Lung (tissue), 12 donors: Measurements from ENCODE around the gene PIAS1. TPM values are rescaled to one million over a fixed set of nuclear protein-coding genes. Genes with fewer than 3 reads are reported as not detected.

ENCODE experiments used
- ATAC-seq: fragments of 200-7000 bp; cut with Tn5 transposase; one replicate; pipeline ENCODE4 v1.9.1; 2020; ENCODE audit warnings: moderate number of reproducible peaks; ENCODE audit not compliant: insufficient read depth, low FRiP score
- DNase-seq, 3 donors: peaks; one replicate each; pipeline ENCODE4 v3.0.0-alpha.2; 2013 to 2017
- H3K27ac ChIP-seq, 2 donors: one replicate each; pipeline ENCODE4 v1.5.1; 2013; ENCODE audit warnings: mild to moderate bottlenecking in 2 of 2, moderate library complexity in 2 of 2, control low read depth in 1 of 2, inconsistent platforms in 1 of 2, low read depth in 1 of 2, low read length in 1 of 2
- H3K27me3 ChIP-seq, 3 donors: one replicate each; pipeline ENCODE4 v1.5.1; 2013; ENCODE audit warnings: low read length in 2 of 3; ENCODE audit not compliant: control insufficient read depth in 3 of 3, insufficient read depth in 3 of 3
- H3K36me3 ChIP-seq, 4 donors: one replicate each; pipeline ENCODE4 v1.5.1; 2013; ENCODE audit warnings: low read length in 4 of 4, mild to moderate bottlenecking in 1 of 4, moderate library complexity in 1 of 4; ENCODE audit not compliant: control insufficient read depth in 4 of 4, insufficient read depth in 4 of 4
- H3K4me1 ChIP-seq, 5 donors: one replicate each; pipeline ENCODE4 v1.5.1; 2013; ENCODE audit warnings: low read length in 5 of 5, mild to moderate bottlenecking in 2 of 5, moderate library complexity in 1 of 5; ENCODE audit not compliant: control insufficient read depth in 5 of 5, insufficient read depth in 5 of 5
- H3K4me3 ChIP-seq: one replicate; pipeline ENCODE4 v1.5.1; 2013; ENCODE audit warnings: mild to moderate bottlenecking, control low read depth, moderate library complexity
- H3K9ac ChIP-seq, 2 donors: one replicate each; pipeline ENCODE4 v1.5.1; 2013; ENCODE audit warnings: low read length in 2 of 2, control low read depth in 1 of 2; ENCODE audit not compliant: insufficient read depth in 1 of 2
- H3K9me3 ChIP-seq, 4 donors: one replicate each; pipeline ENCODE4 v1.5.1; 2013; ENCODE audit warnings: low read length in 3 of 4, mild to moderate bottlenecking in 1 of 4, moderate library complexity in 1 of 4; ENCODE audit not compliant: control insufficient read depth in 4 of 4, insufficient read depth in 3 of 4
- WGBS, 2 donors: extraction: QIAGEN DNeasy Blood & Tissue Kit; methylation state at CpG; one replicate each; pipeline ENCODE4 v1.1.7; 2013; 5-methylcytosine and 5-hydroxymethylcytosine counted together
- polyA plus RNA-seq, 2 donors: library from polyadenylated mRNA; stranded (reverse); fragments of 200-250 nt; gene quantifications; one replicate each; pipeline ENCODE4 v1.2.1, GENCODE V29; 2013
- total RNA-seq, 2 donors: library from RNA; depleted of rRNA in 1 of 2; stranded (reverse); fragments of >200 nt in 1 of 2; gene quantifications; one replicate each; pipeline ENCODE4 v1.2.1, GENCODE V29; 2014 to 2021
- TF ChIP-seq, protein P1 (sequence below): IDR thresholded peaks from 2 replicates; pipeline ENCODE4 v1.5.1; 2012; ENCODE audit warnings: mild to moderate bottlenecking; ENCODE audit errors: control extremely low read depth, extremely low read depth
- donor health status: control.
- donor health status: control.
- donor health status: Bipolar disorder and iron deficiency.
- donor health status: healthy.
- donor health status: DM: yes; HTN: yes; CAD: no.

PIAS1 gene
- total and polyA plus RNA-seq, 4 donors: 14.6 to 157 (median 30.4) TPM

DNA sequence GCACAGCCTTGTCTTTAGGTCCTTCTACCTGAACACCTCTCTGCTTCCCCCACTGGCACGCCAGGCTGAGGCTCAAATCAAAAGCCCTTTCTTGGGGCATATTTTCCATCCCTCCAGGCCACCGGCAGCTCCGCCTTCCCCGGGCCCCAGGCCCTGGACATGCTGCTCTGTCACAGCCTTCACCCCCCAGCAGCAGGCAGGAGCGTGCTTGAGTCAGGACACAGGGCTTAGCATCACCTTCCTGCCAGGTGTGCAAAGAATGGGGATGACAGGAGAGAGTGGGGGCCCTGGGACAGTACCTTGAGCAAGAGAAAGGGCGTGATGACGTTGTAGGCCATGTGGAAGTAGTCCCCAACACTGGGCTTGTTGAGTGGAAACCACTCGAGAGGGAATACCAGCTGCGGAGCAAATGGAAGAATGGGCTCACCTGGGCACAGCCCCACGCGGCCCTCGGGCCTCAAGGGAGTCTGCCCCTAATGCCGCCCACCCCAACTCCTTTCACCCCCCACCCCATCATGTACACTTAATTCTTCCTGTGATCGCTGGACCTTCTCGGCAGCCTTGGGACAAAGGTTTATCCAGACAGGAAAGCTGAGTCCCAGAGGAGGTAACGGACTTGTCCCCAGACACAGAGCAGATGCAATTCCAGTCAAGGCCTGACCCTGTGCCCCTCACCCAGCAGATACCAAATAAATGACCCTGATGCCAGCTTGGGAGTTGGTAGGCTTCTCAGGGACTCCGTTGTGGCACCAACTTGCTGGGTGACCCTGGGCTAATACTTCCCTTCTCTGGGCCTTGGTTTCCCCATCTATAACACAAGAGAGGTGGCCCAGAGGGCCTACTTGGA is 160.1 kb downstream of the PIAS1 start:
- TF ChIP-seq, protein P1, sequence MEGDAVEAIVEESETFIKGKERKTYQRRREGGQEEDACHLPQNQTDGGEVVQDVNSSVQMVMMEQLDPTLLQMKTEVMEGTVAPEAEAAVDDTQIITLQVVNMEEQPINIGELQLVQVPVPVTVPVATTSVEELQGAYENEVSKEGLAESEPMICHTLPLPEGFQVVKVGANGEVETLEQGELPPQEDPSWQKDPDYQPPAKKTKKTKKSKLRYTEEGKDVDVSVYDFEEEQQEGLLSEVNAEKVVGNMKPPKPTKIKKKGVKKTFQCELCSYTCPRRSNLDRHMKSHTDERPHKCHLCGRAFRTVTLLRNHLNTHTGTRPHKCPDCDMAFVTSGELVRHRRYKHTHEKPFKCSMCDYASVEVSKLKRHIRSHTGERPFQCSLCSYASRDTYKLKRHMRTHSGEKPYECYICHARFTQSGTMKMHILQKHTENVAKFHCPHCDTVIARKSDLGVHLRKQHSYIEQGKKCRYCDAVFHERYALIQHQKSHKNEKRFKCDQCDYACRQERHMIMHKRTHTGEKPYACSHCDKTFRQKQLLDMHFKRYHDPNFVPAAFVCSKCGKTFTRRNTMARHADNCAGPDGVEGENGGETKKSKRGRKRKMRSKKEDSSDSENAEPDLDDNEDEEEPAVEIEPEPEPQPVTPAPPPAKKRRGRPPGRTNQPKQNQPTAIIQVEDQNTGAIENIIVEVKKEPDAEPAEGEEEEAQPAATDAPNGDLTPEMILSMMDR: no peak
- Histone ChIP-seq H3K27ac (no peak overlapping the region), H3K9ac (no peak overlapping the region), H3K4me1 (peaks cover 0 to 6% (median 2%) of the 10 kb centered on the region in 5 donors), H3K36me3 (peaks cover 0 to 8% (median 5%) of the 10 kb centered on the region in 4 donors), H3K27me3 (no peaks in the 10 kb centered on the region), H3K4me3 (no peak overlapping the region), H3K9me3 (no peaks in the 10 kb centered on the region)
- WGBS, 2 donors: 96 to 97% methylated on average over 17 of the region's 17 CpGs
- DNase-seq: no peak
- no peak for ATAC-seq

- Histone ChIP-seq H3K27me3 (no peaks in the 10 kb centered on the region), H3K36me3 (peaks cover 0 to 6% (median 5%) of the 10 kb centered on the region in 4 donors), H3K9me3 (no peaks in the 10 kb centered on the region), H3K27ac (no peak overlapping the region), H3K4me1 (peaks cover 0 to 6% (median 2%) of the 10 kb centered on the region in 5 donors), H3K9ac (no peak overlapping the region), H3K4me3 (no peak overlapping the region)
- ATAC-seq (no peak), DNase-seq (no peak)
- 69 to 76% methylated on average over 6 of the region's 6 CpGs for WGBS, 2 donors
- TF ChIP-seq, protein P1: no peak
Observed at GRCh38 chr15:68214838-68215254, 160.7 kb downstream of the PIAS1 start.

DNA sequence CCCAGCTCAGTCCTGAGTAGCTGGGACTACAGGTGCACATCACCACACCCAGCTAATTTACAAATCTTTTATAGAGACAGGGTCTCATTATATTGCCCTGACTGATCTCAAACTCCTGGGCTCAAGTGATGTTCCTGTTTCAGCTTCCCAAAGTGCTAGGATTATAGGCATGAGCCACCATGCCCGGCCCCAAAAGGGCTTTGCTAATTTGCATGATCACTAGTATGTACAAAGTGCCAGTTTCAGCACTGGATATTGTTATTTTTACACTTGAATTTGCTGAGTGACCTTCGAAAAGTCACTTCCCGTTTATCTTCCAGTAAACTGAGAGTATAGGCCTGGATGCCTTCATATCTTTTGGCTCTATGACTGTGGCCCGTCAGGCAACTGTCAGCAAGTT is 163.2 kb downstream of the PIAS1 start:
- DNase-seq (no peak), ATAC-seq (no peak)
- H3K27me3 ChIP-seq: no peaks in the 10 kb centered on the region
- TF ChIP-seq, protein P1: no peak
- H3K27ac ChIP-seq: no peak overlapping the region
- peaks cover 0 to 3% (median 0%) of the 10 kb centered on the region in 5 donors for H3K4me1 ChIP-seq
- H3K9ac ChIP-seq: no peak overlapping the region
- H3K36me3 ChIP-seq: peaks cover 0 to 6% (median 5%) of the 10 kb centered on the region in 4 donors
- H3K4me3 ChIP-seq: no peak overlapping the region
- no peaks in the 10 kb centered on the region for H3K9me3 ChIP-seq
- 88 to 92% methylated on average over 4 of the region's 4 CpGs for WGBS, 2 donors
